IMR-90 (cell line): ENCODE results near the gene TCF4. TPM values are rescaled to one million over a fixed set of nuclear protein-coding genes. Genes with fewer than 3 reads are reported as not detected.

Experiments
- ATAC-seq: fragments of 200-7000 bp; cut with Tn5 transposase; 2 replicates; pipeline ENCODE4 v1.9.1; 2020; ENCODE audit warnings: low read depth, mild to moderate bottlenecking, moderate library complexity
- BruUV-seq: library from RNA; stranded (reverse); fragments of 400-500 nt; replicated peaks from 2 replicates; lab custom pipeline; 2021; lab: Mats Ljungman, UMichigan
- CTCF ChIA-PET: fragments of 300-600 bp; formaldehyde crosslinking; extraction: SDS; loops from one replicate; lab custom pipeline; 2021; ENCODE audit warnings: antibody characterized with exemption; lab: Yijun Ruan, JAX
- POLR2A ChIA-PET: fragments of 300-600 bp; sonication (Branson Sonifier 250); formaldehyde crosslinking; loops from one replicate; lab custom pipeline; 2022; ENCODE audit warnings: antibody characterized with exemption; ENCODE audit not compliant: unreplicated experiment; lab: Charles Lee
- DNase-seq: peaks from one replicate; pipeline ENCODE4 v3.0.0; 2013
- H2AFZ ChIP-seq: replicated peaks from 2 replicates; pipeline ENCODE3; 2013; ENCODE audit warnings: low read length, mild to moderate bottlenecking; ENCODE audit not compliant: poor library complexity
- H2AK5ac ChIP-seq: 2 replicates; pipeline ENCODE4 v1.6.1; 2013; ENCODE audit warnings: low read depth, low read length, inconsistent platforms
- H2AK9ac ChIP-seq: replicated peaks from 2 replicates; pipeline ENCODE3; 2013; ENCODE audit warnings: mild to moderate bottlenecking, low read depth, low read length, moderate library complexity; ENCODE audit not compliant: poor library complexity
- H2BK120ac ChIP-seq: 2 replicates; pipeline ENCODE4 v1.6.1; 2013; ENCODE audit warnings: low read depth, low read length, inconsistent platforms
- H2BK15ac ChIP-seq: 3 replicates; pipeline ENCODE4 v1.6.1; 2013; ENCODE audit warnings: low read depth, low read length, inconsistent platforms
- H2BK20ac ChIP-seq: 2 replicates; pipeline ENCODE4 v1.6.1; 2013; ENCODE audit warnings: low read depth, mild to moderate bottlenecking, inconsistent platforms, low read length, moderate library complexity
- H2BK5ac ChIP-seq: 2 replicates; pipeline ENCODE4 v1.6.1; 2013; ENCODE audit warnings: mild to moderate bottlenecking, low read depth, low read length, inconsistent platforms; ENCODE audit not compliant: poor library complexity, severe bottlenecking
- H3K14ac ChIP-seq: replicated peaks from 2 replicates; pipeline ENCODE4 v1.6.1; 2013; ENCODE audit warnings: low read depth, low read length, inconsistent platforms
- H3K18ac ChIP-seq: 2 replicates; pipeline ENCODE4 v1.6.1; 2013; ENCODE audit warnings: low read depth, low read length, control low read depth
- H3K23ac ChIP-seq: 2 replicates; pipeline ENCODE4 v1.6.1; 2013; ENCODE audit warnings: low read depth, low read length, inconsistent platforms
- H3K27ac ChIP-seq: 2 replicates; pipeline ENCODE4 v1.5.1; 2013; ENCODE audit warnings: mild to moderate bottlenecking, control low read depth, low read length; ENCODE audit not compliant: insufficient read depth
- H3K27me3 ChIP-seq: 2 replicates; pipeline ENCODE4 v1.6.1; 2013; ENCODE audit warnings: low read length; ENCODE audit not compliant: control insufficient read depth, insufficient read depth
- H3K36me3 ChIP-seq: 2 replicates; pipeline ENCODE4 v1.6.1; 2013; ENCODE audit warnings: low read length, mixed read lengths; ENCODE audit not compliant: control insufficient read depth, insufficient read depth
- H3K4ac ChIP-seq: 2 replicates; pipeline ENCODE4 v1.6.1; 2013; ENCODE audit warnings: low read depth, low read length, inconsistent platforms
- H3K4me1 ChIP-seq: 2 replicates; pipeline ENCODE4 v1.6.1; 2013; ENCODE audit warnings: low read length, mixed read lengths; ENCODE audit not compliant: control insufficient read depth, insufficient read depth
- H3K4me2 ChIP-seq: 2 replicates; pipeline ENCODE4 v1.6.1; 2013; ENCODE audit warnings: low read depth, mild to moderate bottlenecking, control low read depth, low read length, moderate library complexity
- H3K4me3 ChIP-seq: 2 replicates; pipeline ENCODE4 v1.5.1; 2013; ENCODE audit warnings: low read depth, mild to moderate bottlenecking, control low read depth, low read length, moderate library complexity; ENCODE audit not compliant: insufficient read depth
- H3K56ac ChIP-seq: 2 replicates; pipeline ENCODE4 v1.6.1; 2013; ENCODE audit warnings: low read length, inconsistent platforms; ENCODE audit not compliant: insufficient read depth; ENCODE audit errors: extremely low read depth
- H3K79me1 ChIP-seq, 2 experiments: 2 replicates each; pipeline ENCODE4 v1.6.1; 2013; ENCODE audit warnings: low read length in 2 of 2, inconsistent platforms in 1 of 2, low read depth in 1 of 2
- H3K9ac ChIP-seq: 2 replicates; pipeline ENCODE4 v1.6.1; 2013; ENCODE audit warnings: low read depth, low read length, control low read depth
- H3K9me1 ChIP-seq: 2 replicates; pipeline ENCODE4 v1.6.1; 2013; ENCODE audit warnings: low read length, inconsistent platforms; ENCODE audit not compliant: insufficient read depth
- H3K9me3 ChIP-seq: 2 replicates; pipeline ENCODE4 v1.6.1; 2013; ENCODE audit warnings: low read length; ENCODE audit not compliant: control insufficient read depth, insufficient read depth
- H4K20me1 ChIP-seq: 2 replicates; pipeline ENCODE4 v1.6.1; 2013; ENCODE audit warnings: low read length, inconsistent platforms; ENCODE audit not compliant: insufficient read depth
- H4K5ac ChIP-seq: 2 replicates; pipeline ENCODE4 v1.6.1; 2013; ENCODE audit warnings: mild to moderate bottlenecking, low read depth, low read length, control low read depth
- H4K8ac ChIP-seq, 2 experiments: 2 replicates each; pipeline ENCODE4 v1.6.1; 2013; ENCODE audit warnings: low read depth in 2 of 2, low read length in 2 of 2, control low read depth in 1 of 2, inconsistent platforms in 1 of 2
- H4K91ac ChIP-seq: 2 replicates; pipeline ENCODE4 v1.6.1; 2013; ENCODE audit warnings: low read depth, low read length, inconsistent platforms; ENCODE audit not compliant: insufficient read depth
- BHLHE40 ChIP-seq: fragments of 150-350 bp; IDR thresholded peaks from 2 replicates; pipeline ENCODE4 v1.6.1; 2016; ENCODE audit warnings: mild to moderate bottlenecking, low read depth, low read length
- CEBPB ChIP-seq: IDR thresholded peaks from 2 replicates; pipeline ENCODE4 v1.6.1; 2012; ENCODE audit warnings: low read depth, low read length, improper control_type of control experiment
- CHD1 ChIP-seq: IDR thresholded peaks from 2 replicates; pipeline ENCODE4 v1.6.1; 2012; ENCODE audit warnings: low read depth, low read length, improper control_type of control experiment
- FOS ChIP-seq: fragments of 150-350 bp; IDR thresholded peaks from 2 replicates; pipeline ENCODE4 v1.6.1; 2016; ENCODE audit warnings: low read depth, low read length
- MAFK ChIP-seq: IDR thresholded peaks from 2 replicates; pipeline ENCODE4 v1.6.1; 2012; ENCODE audit warnings: low read depth, low read length, improper control_type of control experiment
- MAZ ChIP-seq: IDR thresholded peaks from 2 replicates; pipeline ENCODE4 v1.6.1; 2012; ENCODE audit warnings: low read depth, mild to moderate bottlenecking, low read length, improper control_type of control experiment, moderate library complexity, borderline replicate concordance
- MXI1 ChIP-seq: IDR thresholded peaks from 2 replicates; pipeline ENCODE4 v1.6.1; 2012; ENCODE audit warnings: low read depth, mild to moderate bottlenecking, low read length, moderate library complexity, borderline replicate concordance
- NFE2L2 ChIP-seq: fragments of 150-350 bp; IDR thresholded peaks from 2 replicates; pipeline ENCODE4 v1.6.1; 2016; ENCODE audit warnings: low read depth, mild to moderate bottlenecking, low read length
- POLR2A ChIP-seq: IDR thresholded peaks from 2 replicates; pipeline ENCODE4 v1.6.1; 2012; ENCODE audit warnings: mild to moderate bottlenecking, low read depth, low read length
- RAD21 ChIP-seq: IDR thresholded peaks from 2 replicates; pipeline ENCODE4 v1.6.1; 2012; ENCODE audit warnings: low read length, improper control_type of control experiment
- RCOR1 ChIP-seq: IDR thresholded peaks from 2 replicates; pipeline ENCODE4 v1.6.1; 2012; ENCODE audit warnings: mild to moderate bottlenecking, low read length, improper control_type of control experiment; ENCODE audit not compliant: insufficient replicate concordance
- RFX5 ChIP-seq: IDR thresholded peaks from 2 replicates; pipeline ENCODE4 v1.8.0; 2012; ENCODE audit warnings: low read depth, mild to moderate bottlenecking, low read length, moderate library complexity
- SMC3 ChIP-seq: fragments of 150-350 bp; IDR thresholded peaks from 2 replicates; pipeline ENCODE4 v1.6.1; 2016; ENCODE audit warnings: low read depth, mild to moderate bottlenecking, antibody characterized with exemption, low read length, moderate library complexity
- WGBS, 2 experiments: methylation state at CpG; one replicate each; pipeline versions ENCODE4 v1.1.5 to v1.1.7; 2013; ENCODE audit warnings: missing lambda C conversion rate in 2 of 2; ENCODE audit not compliant: insufficient read length in 1 of 2; ENCODE audit errors: extremely low coverage in 2 of 2; 5-methylcytosine and 5-hydroxymethylcytosine counted together
- dilution Hi-C: fragments of 300-500 bp; cut with HindIII; formaldehyde crosslinking; loops from one replicate; pipeline ENCODE4 v1.14.3; 2018; ENCODE audit warnings: low sequenced_read_pairs; ENCODE audit not compliant: unreplicated experiment
- in situ Hi-C: fragments of 300-500 bp; cut with MboI; formaldehyde crosslinking; loops from 3 replicates; pipeline ENCODE4 v1.14.3; 2019; ENCODE audit warnings: low sequenced_read_pairs, inconsistent platforms, mixed read lengths
- intact Hi-C: fragments of 100-400 bp; cut with micrococcal nuclease; formaldehyde crosslinking; loops from 2 replicates; pipeline ENCODE4 v1.10.0; 2022
- polyA plus RNA-seq, 3 experiments: library from polyadenylated mRNA; depleted of rRNA; stranded (reverse); fragments of >200 nt; gene quantifications; 2 replicates each; pipeline ENCODE4 v1.2.3, GENCODE V29; 2012; ENCODE audit warnings: low replicate concordance in 1 of 3
- total RNA-seq: library from RNA; depleted of rRNA; stranded (reverse); fragments of >200 nt; gene quantifications from 2 replicates; pipeline ENCODE4 v1.2.3, GENCODE V29; 2012
- TF ChIP-seq, protein P1 (sequence below): conservative IDR thresholded peaks from 2 replicates; pipeline ENCODE4 v1.5.1; 2012; ENCODE audit warnings: mild to moderate bottlenecking, low read depth, low read length, improper control_type of control experiment
- TF ChIP-seq, protein P2 (sequence below): fragments of 150-350 bp; IDR thresholded peaks from 2 replicates; pipeline ENCODE4 v1.6.1; 2017; ENCODE audit warnings: mild to moderate bottlenecking, antibody characterized with exemption, low read length, low read depth
- TF ChIP-seq, protein P3 (sequence below): fragments of 150-350 bp; IDR thresholded peaks from 2 replicates; pipeline ENCODE4 v1.6.1; 2016; ENCODE audit warnings: low read depth, mild to moderate bottlenecking, low read length, moderate library complexity, borderline replicate concordance

Gene TCF4
- total and polyA plus RNA-seq, 2 of the 4 experiments (the other 2 are of a cell fraction): 30.0 to 87.1 TPM

DNA sequence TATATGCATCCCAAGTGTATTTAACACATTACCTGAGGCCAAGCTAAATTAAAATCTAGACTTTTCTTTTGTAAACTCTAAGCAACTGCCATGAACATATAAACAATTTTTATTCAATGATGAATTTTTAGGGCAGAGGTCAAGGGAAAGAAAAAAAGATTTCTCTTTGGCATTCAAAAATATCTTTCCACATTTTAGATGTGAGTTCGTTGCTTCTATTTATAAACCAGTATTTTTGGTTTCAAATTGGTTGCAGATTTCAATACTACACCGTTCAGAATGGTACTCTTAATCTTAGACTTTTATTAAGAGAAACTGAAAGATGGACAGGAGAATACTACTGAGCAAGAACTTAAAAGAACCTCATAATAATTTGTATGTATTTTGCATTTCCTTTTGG, 335.1 kb downstream of the TCF4 start:
- Histone ChIP-seq H3K14ac (no peak overlapping the region), H3K79me1 (peaks cover 7 to 33% of the 10 kb centered on the region in 2 experiments; a peak in 2 of 4 replicates), H2AK5ac (no peak overlapping the region), H2AFZ (no peak overlapping the region), H3K18ac (no peak overlapping the region), H2BK120ac (no peak overlapping the region), H2AK9ac (no peak overlapping the region), H3K9me3 (peaks cover 2% of the 10 kb centered on the region; the same call in 1 of the 2 replicates), H3K9me1 (peaks cover 7% of the 10 kb centered on the region), H3K23ac (no peak overlapping the region), H3K4me2 (no peak overlapping the region; the same call in 1 of the 2 replicates), H4K20me1 (no peaks in the 10 kb centered on the region), H4K8ac (no peak overlapping the region), H2BK20ac (no peak overlapping the region), H3K4me3 (no peak overlapping the region), H3K56ac (no peak overlapping the region), H4K5ac (no peak overlapping the region), H3K4ac (no peak overlapping the region), H3K36me3 (peaks cover 13% of the 10 kb centered on the region), H3K4me1 (peaks cover 10% of the 10 kb centered on the region), H2BK15ac (no peak overlapping the region), H3K27ac (no peak overlapping the region), H3K9ac (no peak overlapping the region), H4K91ac (no peak overlapping the region), H3K27me3 (no peaks in the 10 kb centered on the region), H2BK5ac (no peak overlapping the region)
- BruUV-seq: no TSS peak
- ATAC-seq (no peak), DNase-seq (no peak)
- CTCF ChIA-PET: no interaction called here
- in situ Hi-C loops: no loop called here
- dilution Hi-C loops: no loop called here
- POLR2A ChIA-PET: no interaction called here
- intact Hi-C loops: no loop called here
- WGBS, 2 experiments: no CpG with 5 or more reads among the region's 2 CpGs
- no peak for TF ChIP-seq RAD21
- no peak for TF ChIP-seq MXI1
- no peak for TF ChIP-seq SMC3
- TF ChIP-seq RCOR1: no peak
- no peak for TF ChIP-seq POLR2A
- TF ChIP-seq, protein P1, sequence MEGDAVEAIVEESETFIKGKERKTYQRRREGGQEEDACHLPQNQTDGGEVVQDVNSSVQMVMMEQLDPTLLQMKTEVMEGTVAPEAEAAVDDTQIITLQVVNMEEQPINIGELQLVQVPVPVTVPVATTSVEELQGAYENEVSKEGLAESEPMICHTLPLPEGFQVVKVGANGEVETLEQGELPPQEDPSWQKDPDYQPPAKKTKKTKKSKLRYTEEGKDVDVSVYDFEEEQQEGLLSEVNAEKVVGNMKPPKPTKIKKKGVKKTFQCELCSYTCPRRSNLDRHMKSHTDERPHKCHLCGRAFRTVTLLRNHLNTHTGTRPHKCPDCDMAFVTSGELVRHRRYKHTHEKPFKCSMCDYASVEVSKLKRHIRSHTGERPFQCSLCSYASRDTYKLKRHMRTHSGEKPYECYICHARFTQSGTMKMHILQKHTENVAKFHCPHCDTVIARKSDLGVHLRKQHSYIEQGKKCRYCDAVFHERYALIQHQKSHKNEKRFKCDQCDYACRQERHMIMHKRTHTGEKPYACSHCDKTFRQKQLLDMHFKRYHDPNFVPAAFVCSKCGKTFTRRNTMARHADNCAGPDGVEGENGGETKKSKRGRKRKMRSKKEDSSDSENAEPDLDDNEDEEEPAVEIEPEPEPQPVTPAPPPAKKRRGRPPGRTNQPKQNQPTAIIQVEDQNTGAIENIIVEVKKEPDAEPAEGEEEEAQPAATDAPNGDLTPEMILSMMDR: no peak
- TF ChIP-seq BHLHE40: no peak
- no peak for TF ChIP-seq MAFK
- TF ChIP-seq MAZ: no peak
- TF ChIP-seq, protein P2, sequence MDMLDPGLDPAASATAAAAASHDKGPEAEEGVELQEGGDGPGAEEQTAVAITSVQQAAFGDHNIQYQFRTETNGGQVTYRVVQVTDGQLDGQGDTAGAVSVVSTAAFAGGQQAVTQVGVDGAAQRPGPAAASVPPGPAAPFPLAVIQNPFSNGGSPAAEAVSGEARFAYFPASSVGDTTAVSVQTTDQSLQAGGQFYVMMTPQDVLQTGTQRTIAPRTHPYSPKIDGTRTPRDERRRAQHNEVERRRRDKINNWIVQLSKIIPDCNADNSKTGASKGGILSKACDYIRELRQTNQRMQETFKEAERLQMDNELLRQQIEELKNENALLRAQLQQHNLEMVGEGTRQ: no peak
- no peak for TF ChIP-seq FOS
- TF ChIP-seq RFX5: no peak
- no peak for TF ChIP-seq NFE2L2
- no peak for TF ChIP-seq CHD1
- TF ChIP-seq CEBPB: no peak
- TF ChIP-seq, protein P3, sequence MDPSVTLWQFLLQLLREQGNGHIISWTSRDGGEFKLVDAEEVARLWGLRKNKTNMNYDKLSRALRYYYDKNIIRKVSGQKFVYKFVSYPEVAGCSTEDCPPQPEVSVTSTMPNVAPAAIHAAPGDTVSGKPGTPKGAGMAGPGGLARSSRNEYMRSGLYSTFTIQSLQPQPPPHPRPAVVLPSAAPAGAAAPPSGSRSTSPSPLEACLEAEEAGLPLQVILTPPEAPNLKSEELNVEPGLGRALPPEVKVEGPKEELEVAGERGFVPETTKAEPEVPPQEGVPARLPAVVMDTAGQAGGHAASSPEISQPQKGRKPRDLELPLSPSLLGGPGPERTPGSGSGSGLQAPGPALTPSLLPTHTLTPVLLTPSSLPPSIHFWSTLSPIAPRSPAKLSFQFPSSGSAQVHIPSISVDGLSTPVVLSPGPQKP: no peak
